Ishikawa (cell line): ENCODE results near the gene LIMCH1.

ENCODE experiments used
- CEBPB ChIP-seq: IDR thresholded peaks from 2 replicates; pipeline ENCODE4 v1.6.1; 2012
- CREB1 ChIP-seq: IDR thresholded peaks from 2 replicates; pipeline ENCODE4 v1.6.1; 2012; ENCODE audit warnings: low read depth
- EGR1 ChIP-seq: IDR thresholded peaks from 2 replicates; pipeline ENCODE4 v1.6.1; 2012
- EP300 ChIP-seq: IDR thresholded peaks from 2 replicates; pipeline ENCODE4 v1.6.1; 2012; ENCODE audit warnings: borderline replicate concordance
- FOXM1 ChIP-seq: IDR thresholded peaks from 2 replicates; pipeline ENCODE4 v1.6.1; 2012; ENCODE audit warnings: low read depth, borderline replicate concordance
- MAX ChIP-seq: IDR thresholded peaks from 2 replicates; pipeline ENCODE4 v1.6.1; 2012
- NFIC ChIP-seq: IDR thresholded peaks from 2 replicates; pipeline ENCODE4 v1.6.1; 2012
- RAD21 ChIP-seq: IDR thresholded peaks from 2 replicates; pipeline ENCODE4 v1.6.1; 2012; ENCODE audit warnings: low read depth
- TAF1 ChIP-seq: IDR thresholded peaks from 2 replicates; pipeline ENCODE4 v1.6.1; 2012; ENCODE audit warnings: low read depth, mild to moderate bottlenecking
- TCF12 ChIP-seq: IDR thresholded peaks from 2 replicates; pipeline ENCODE4 v1.6.1; 2012; ENCODE audit warnings: low read depth
- TEAD4 ChIP-seq: IDR thresholded peaks from 2 replicates; pipeline ENCODE4 v1.6.1; 2012
- YY1 ChIP-seq: IDR thresholded peaks from 2 replicates; pipeline ENCODE4 v1.6.1; 2012; ENCODE audit warnings: low read depth
- ZBTB7A ChIP-seq: IDR thresholded peaks from 2 replicates; pipeline ENCODE4 v1.6.1; 2012; ENCODE audit warnings: low read depth
- TF ChIP-seq, protein P1 (sequence below): IDR thresholded peaks from 2 replicates; pipeline ENCODE4 v1.6.1; 2012
- TF ChIP-seq, protein P2 (sequence below): IDR thresholded peaks from 2 replicates; pipeline ENCODE4 v1.6.1; 2012; ENCODE audit warnings: low read depth, mild to moderate bottlenecking

LIMCH1 gene

DNA sequence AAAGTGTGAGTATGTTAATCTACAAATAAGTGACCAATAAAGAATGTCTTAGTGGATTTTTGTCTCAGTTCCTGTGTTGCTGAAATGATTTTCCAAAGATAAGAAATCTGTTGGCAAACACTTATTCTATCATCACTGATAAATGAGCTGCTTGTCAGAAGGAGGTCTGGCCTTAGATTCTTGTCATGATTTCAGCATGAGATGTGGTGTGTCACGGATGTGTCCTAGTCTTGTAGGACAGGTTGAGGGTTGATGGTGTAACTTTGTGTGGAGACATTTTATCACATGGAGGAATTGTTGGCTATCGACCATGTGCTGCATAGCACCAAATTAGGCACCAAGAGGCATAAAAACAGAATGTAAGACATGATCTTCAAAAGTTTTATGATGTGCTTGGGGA, 31.8 kb upstream of the LIMCH1 start:
- no peak for TF ChIP-seq YY1
- no peak for TF ChIP-seq FOXM1
- no peak for TF ChIP-seq TEAD4
- TF ChIP-seq MAX, result no peak
- no peak for TF ChIP-seq EGR1
- no peak for TF ChIP-seq TAF1
- TF ChIP-seq RAD21, result no peak
- TF ChIP-seq, protein P1, sequence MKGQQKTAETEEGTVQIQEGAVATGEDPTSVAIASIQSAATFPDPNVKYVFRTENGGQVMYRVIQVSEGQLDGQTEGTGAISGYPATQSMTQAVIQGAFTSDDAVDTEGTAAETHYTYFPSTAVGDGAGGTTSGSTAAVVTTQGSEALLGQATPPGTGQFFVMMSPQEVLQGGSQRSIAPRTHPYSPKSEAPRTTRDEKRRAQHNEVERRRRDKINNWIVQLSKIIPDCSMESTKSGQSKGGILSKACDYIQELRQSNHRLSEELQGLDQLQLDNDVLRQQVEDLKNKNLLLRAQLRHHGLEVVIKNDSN, result no peak
- TF ChIP-seq, protein P2, sequence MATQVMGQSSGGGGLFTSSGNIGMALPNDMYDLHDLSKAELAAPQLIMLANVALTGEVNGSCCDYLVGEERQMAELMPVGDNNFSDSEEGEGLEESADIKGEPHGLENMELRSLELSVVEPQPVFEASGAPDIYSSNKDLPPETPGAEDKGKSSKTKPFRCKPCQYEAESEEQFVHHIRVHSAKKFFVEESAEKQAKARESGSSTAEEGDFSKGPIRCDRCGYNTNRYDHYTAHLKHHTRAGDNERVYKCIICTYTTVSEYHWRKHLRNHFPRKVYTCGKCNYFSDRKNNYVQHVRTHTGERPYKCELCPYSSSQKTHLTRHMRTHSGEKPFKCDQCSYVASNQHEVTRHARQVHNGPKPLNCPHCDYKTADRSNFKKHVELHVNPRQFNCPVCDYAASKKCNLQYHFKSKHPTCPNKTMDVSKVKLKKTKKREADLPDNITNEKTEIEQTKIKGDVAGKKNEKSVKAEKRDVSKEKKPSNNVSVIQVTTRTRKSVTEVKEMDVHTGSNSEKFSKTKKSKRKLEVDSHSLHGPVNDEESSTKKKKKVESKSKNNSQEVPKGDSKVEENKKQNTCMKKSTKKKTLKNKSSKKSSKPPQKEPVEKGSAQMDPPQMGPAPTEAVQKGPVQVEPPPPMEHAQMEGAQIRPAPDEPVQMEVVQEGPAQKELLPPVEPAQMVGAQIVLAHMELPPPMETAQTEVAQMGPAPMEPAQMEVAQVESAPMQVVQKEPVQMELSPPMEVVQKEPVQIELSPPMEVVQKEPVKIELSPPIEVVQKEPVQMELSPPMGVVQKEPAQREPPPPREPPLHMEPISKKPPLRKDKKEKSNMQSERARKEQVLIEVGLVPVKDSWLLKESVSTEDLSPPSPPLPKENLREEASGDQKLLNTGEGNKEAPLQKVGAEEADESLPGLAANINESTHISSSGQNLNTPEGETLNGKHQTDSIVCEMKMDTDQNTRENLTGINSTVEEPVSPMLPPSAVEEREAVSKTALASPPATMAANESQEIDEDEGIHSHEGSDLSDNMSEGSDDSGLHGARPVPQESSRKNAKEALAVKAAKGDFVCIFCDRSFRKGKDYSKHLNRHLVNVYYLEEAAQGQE, result no peak
- no peak for TF ChIP-seq EP300
- TF ChIP-seq CEBPB, result no peak
- TF ChIP-seq TCF12, result no peak
- TF ChIP-seq CREB1, result no peak

DNA sequence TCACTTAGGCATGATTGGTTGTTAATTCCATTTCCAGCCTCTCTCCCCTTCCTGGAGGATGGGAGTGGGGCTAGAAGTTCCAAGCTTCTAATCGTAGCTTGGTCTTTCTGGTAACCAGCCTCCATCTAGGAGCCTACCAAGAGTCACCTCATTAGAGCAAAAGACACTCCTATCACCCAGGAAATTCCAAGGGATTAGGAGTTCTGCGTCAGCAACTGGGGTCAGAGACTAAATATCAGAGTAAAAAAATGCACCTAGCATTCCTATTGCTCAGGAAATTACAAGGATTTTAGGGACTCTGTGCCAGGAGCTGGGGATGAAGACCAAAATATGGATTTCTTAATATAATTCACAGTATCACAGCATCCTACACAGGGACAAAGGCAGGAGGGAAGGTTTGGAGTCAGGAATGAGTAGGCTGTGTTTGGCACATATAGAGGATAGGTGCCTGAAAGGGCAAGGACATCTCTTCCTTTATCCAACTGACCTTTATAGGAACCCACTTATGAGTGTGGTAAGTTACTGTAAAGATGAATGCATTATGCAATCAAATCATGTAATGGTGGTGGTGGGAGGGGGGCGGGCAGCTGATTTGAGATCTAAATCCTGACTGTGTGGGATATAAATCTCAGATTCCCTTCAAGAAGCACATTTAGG, 30.5 kb upstream of the LIMCH1 start:
- TF ChIP-seq FOXM1, result peak; percentile 56; the same call in 1 of the 2 replicates
- peak; percentile 43 for TF ChIP-seq NFIC
- peak; percentile 72; the same call in 1 of the 2 replicates for TF ChIP-seq EP300
- TF ChIP-seq ZBTB7A, result no peak
- TF ChIP-seq TEAD4, result peak; percentile 64
- TF ChIP-seq, protein P2, result no peak

DNA sequence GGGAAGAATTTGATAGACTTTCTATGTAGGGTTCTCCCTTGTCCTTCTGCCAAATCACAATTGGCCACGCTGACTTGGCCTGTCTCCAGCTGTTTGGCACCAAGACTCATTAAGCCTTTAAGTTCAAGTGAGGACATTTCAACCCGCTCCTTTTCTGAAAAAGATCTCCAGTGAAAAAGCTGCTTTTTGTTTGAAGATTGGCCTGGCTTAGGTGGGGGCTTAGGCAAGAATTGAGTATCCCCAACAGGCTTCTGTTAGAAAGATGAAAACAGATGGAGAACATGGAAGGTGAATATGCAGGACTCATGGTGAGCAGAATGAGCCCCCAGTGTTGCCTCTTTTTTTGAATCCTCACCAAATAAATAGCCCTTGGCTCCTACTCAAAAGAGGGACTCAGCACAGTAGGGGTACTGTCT, 28.5 kb upstream of the LIMCH1 start:
- TF ChIP-seq, protein P2, result no peak
- TF ChIP-seq NFIC (peak; percentile 61), TEAD4 (no peak), ZBTB7A (no peak), EGR1 (no peak), RAD21 (no peak)

GRCh38 chr4:41510179-41510578, 27.8 kb upstream of the LIMCH1 start:
- TF ChIP-seq EP300, result no peak
- no peak for TF ChIP-seq CEBPB
- TF ChIP-seq ZBTB7A, result no peak
- TF ChIP-seq, protein P1, result no peak

DNA sequence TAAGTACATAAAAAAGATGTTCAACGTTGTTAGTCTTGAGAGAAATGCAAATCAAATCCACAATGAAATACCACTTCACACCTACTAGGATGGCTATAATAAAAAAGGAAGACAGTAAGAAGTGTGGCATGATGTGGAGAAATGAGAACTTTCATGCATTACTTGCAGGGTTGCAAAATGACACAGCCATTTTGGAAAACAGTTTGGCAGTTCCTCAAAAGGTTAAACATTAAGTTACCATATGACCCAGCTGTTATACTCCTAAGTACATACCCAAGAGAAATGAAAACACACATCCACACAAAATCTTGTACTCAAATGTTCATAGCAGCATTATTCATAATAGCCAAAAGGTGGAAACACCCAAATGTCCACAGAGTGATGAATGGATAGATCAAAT, 25.8 kb upstream of the LIMCH1 start:
- TF ChIP-seq RAD21, result no peak
- TF ChIP-seq MAX, result no peak
- TF ChIP-seq ZBTB7A, result no peak
- TF ChIP-seq TAF1, result no peak
- no peak for TF ChIP-seq CREB1
- TF ChIP-seq, protein P1, result no peak
- no peak for TF ChIP-seq NFIC
- TF ChIP-seq TEAD4, result no peak
- no peak for TF ChIP-seq EGR1
- TF ChIP-seq, protein P2, result no peak
- no peak for TF ChIP-seq TCF12
